Adrenal gland (tissue), 5 donors: ENCODE data around the gene LATS1.

Experiments used
- CTCF ChIP-seq, 6 experiments: fragments of 450-650 bp in 4 of 6; fragments of 200-600 bp in 2 of 6; sonication (generic) in 1 of 6; IDR thresholded peaks; 1 replicate in 5 of 6; 2 replicates in 1 of 6; pipeline versions ENCODE4 v1.5.1 to v1.8.0; 2016 to 2021; ENCODE audit warnings: antibody characterized with exemption in 6 of 6, mild to moderate bottlenecking in 2 of 6, moderate library complexity in 1 of 6
- POLR2A ChIP-seq, 2 donors: fragments of 450-650 bp; IDR thresholded peaks; one replicate each; pipeline ENCODE4 v1.6.1; 2017; ENCODE audit warnings: antibody characterized with exemption in 2 of 2, mild to moderate bottlenecking in 2 of 2, moderate library complexity in 1 of 2
- donor health status: DM: no; HTN: no; CAD: no.

- TF ChIP-seq POLR2A (IDR thresholded peaks at IDR 0.05) (no peak), CTCF (IDR thresholded peaks at IDR 0.05) (no peak)
Measured at GRCh38 chr6:149761438-149761837, 43.5 kb upstream of the LATS1 start.
